H9 (cell line): Measurements from ENCODE around the gene RNF17. TPM values are rescaled to one million over a fixed set of nuclear protein-coding genes. Genes with fewer than 3 reads are reported as not detected.

ENCODE experiments used
- DNase-seq: peaks from one replicate; pipeline ENCODE4 v3.0.0-alpha.2; 2017
- H2AFZ ChIP-seq: one replicate; pipeline ENCODE4 v1.6.1; 2013; ENCODE audit warnings: mild to moderate bottlenecking, low read length, control low read depth, moderate library complexity
- H2AK5ac ChIP-seq: 2 replicates; pipeline ENCODE4 v1.6.1; 2013; ENCODE audit warnings: low read length, control low read depth, mixed read lengths; ENCODE audit not compliant: insufficient read length
- H2BK120ac ChIP-seq: one replicate; pipeline ENCODE4 v1.6.1; 2013; ENCODE audit warnings: low read depth, mild to moderate bottlenecking, low read length, control low read depth, inconsistent platforms; ENCODE audit not compliant: poor library complexity, severe bottlenecking
- H2BK12ac ChIP-seq: 2 replicates; pipeline ENCODE4 v1.6.1; 2013; ENCODE audit warnings: low read length, control low read depth, mixed read lengths, low read depth; ENCODE audit not compliant: insufficient read length
- H2BK15ac ChIP-seq: 2 replicates; pipeline ENCODE4 v1.6.1; 2013; ENCODE audit warnings: low read depth, low read length, control low read depth
- H2BK20ac ChIP-seq: one replicate; pipeline ENCODE4 v1.6.1; 2013; ENCODE audit warnings: low read depth, mild to moderate bottlenecking, low read length, control low read depth, inconsistent platforms; ENCODE audit not compliant: poor library complexity, severe bottlenecking
- H2BK5ac ChIP-seq: 2 replicates; pipeline ENCODE4 v1.6.1; 2013; ENCODE audit warnings: low read length, control low read depth, mixed read lengths; ENCODE audit not compliant: insufficient read length
- H3K14ac ChIP-seq: 2 replicates; pipeline ENCODE4 v1.6.1; 2013; ENCODE audit warnings: low read length, control low read depth; ENCODE audit not compliant: insufficient read depth
- H3K18ac ChIP-seq: 2 replicates; pipeline ENCODE4 v1.6.1; 2013; ENCODE audit warnings: low read depth, mild to moderate bottlenecking, mixed read lengths, low read length, control low read depth; ENCODE audit not compliant: insufficient read length
- H3K23ac ChIP-seq: 2 replicates; pipeline ENCODE4 v1.6.1; 2013; ENCODE audit warnings: low read length, control low read depth, mixed read lengths, low read depth; ENCODE audit not compliant: insufficient read length
- H3K23me2 ChIP-seq: 2 replicates; pipeline ENCODE4 v1.6.1; 2013; ENCODE audit warnings: low read depth, mild to moderate bottlenecking, mixed read lengths, low read length, control low read depth; ENCODE audit not compliant: insufficient read length, poor library complexity, severe bottlenecking
- H3K27ac ChIP-seq: 2 replicates; pipeline ENCODE4 v1.5.1; 2013; ENCODE audit warnings: low read length, control low read depth, mixed read lengths, low read depth; ENCODE audit not compliant: insufficient read length
- H3K27me3 ChIP-seq: 2 replicates; pipeline ENCODE4 v1.6.1; 2013; ENCODE audit warnings: low read length, control low read depth, inconsistent platforms; ENCODE audit not compliant: insufficient read depth
- H3K4ac ChIP-seq: 2 replicates; pipeline ENCODE4 v1.6.1; 2013; ENCODE audit warnings: low read depth, mild to moderate bottlenecking, control low read depth, inconsistent platforms, low read length, moderate library complexity
- H3K4me1 ChIP-seq: 2 replicates; pipeline ENCODE4 v1.6.1; 2013; ENCODE audit warnings: low read length, control low read depth, inconsistent platforms; ENCODE audit not compliant: insufficient read depth
- H3K4me2 ChIP-seq: 2 replicates; pipeline ENCODE4 v1.6.1; 2013; ENCODE audit warnings: low read length, control low read depth, mixed read lengths; ENCODE audit not compliant: insufficient read length, insufficient read depth
- H3K56ac ChIP-seq: 2 replicates; pipeline ENCODE4 v1.6.1; 2013; ENCODE audit warnings: low read depth, mild to moderate bottlenecking, mixed read lengths, low read length, control low read depth; ENCODE audit not compliant: insufficient read length
- H3K79me1 ChIP-seq: 2 replicates; pipeline ENCODE4 v1.6.1; 2013; ENCODE audit warnings: low read depth, mild to moderate bottlenecking, moderate library complexity, low read length, control low read depth, inconsistent platforms; ENCODE audit not compliant: insufficient read depth, poor library complexity, severe bottlenecking
- H3K79me2 ChIP-seq: 2 replicates; pipeline ENCODE4 v1.6.1; 2013; ENCODE audit warnings: low read length, control low read depth, inconsistent platforms; ENCODE audit not compliant: insufficient read depth
- H3K9ac ChIP-seq: 2 replicates; pipeline ENCODE4 v1.6.1; 2013; ENCODE audit warnings: low read length, control low read depth, mixed read lengths; ENCODE audit not compliant: insufficient read length; ENCODE audit errors: extremely low read depth
- H3K9me3 ChIP-seq: one replicate; pipeline ENCODE4 v1.6.1; 2013; ENCODE audit warnings: low read depth, low read length, inconsistent platforms; ENCODE audit not compliant: control insufficient read depth
- H3T11ph ChIP-seq: one replicate; pipeline ENCODE4 v1.6.1; 2013; ENCODE audit warnings: mild to moderate bottlenecking, low read length, control low read depth, inconsistent platforms
- H4K20me1 ChIP-seq: one replicate; pipeline ENCODE4 v1.6.1; 2013; ENCODE audit not compliant: control insufficient read depth, insufficient read length, insufficient read depth
- H4K5ac ChIP-seq: 2 replicates; pipeline ENCODE4 v1.6.1; 2013; ENCODE audit warnings: low read depth, mild to moderate bottlenecking, mixed read lengths, low read length, control low read depth; ENCODE audit not compliant: insufficient read length
- H4K8ac ChIP-seq: replicated peaks from 2 replicates; pipeline ENCODE4 v1.6.1; 2013; ENCODE audit warnings: low read length, control low read depth, mixed read lengths, low read depth; ENCODE audit not compliant: insufficient read length
- H4K91ac ChIP-seq: 2 replicates; pipeline ENCODE4 v1.6.1; 2013; ENCODE audit warnings: low read depth, mild to moderate bottlenecking, moderate library complexity, mixed read lengths, low read length, control low read depth; ENCODE audit not compliant: insufficient read length
- H3K27ac Mint-ChIP-seq, 3 experiments: 2 replicates in 2 of 3; 3 replicates in 1 of 3; pipeline ENCODE4 v1.8.0; 2020 to 2021; ENCODE audit warnings: mixed read lengths in 3 of 3, mild to moderate bottlenecking in 1 of 3, moderate library complexity in 1 of 3
- H3K27me3 Mint-ChIP-seq: 2 replicates; pipeline ENCODE4 v1.8.0; 2021; ENCODE audit warnings: low read depth, mild to moderate bottlenecking, moderate library complexity, mixed read lengths
- H3K36me3 Mint-ChIP-seq, 3 experiments: 2 replicates in 2 of 3; 3 replicates in 1 of 3; pipeline ENCODE4 v1.8.0; 2020 to 2021; ENCODE audit warnings: low read depth in 3 of 3, mixed read lengths in 3 of 3; ENCODE audit not compliant: insufficient read depth in 1 of 3
- H3K4me1 Mint-ChIP-seq, 2 experiments: 2 replicates each; pipeline ENCODE4 v1.8.0; 2020; ENCODE audit warnings: mixed read lengths in 2 of 2
- H3K4me3 Mint-ChIP-seq, 2 experiments: 2 replicates in 1 of 2; 3 replicates in 1 of 2; pipeline ENCODE4 v1.8.0; 2020 to 2021; ENCODE audit warnings: mild to moderate bottlenecking in 2 of 2, mixed read lengths in 2 of 2, moderate library complexity in 1 of 2
- H3K9me3 Mint-ChIP-seq, 2 experiments: 2 replicates in 1 of 2; 3 replicates in 1 of 2; pipeline ENCODE4 v1.8.0; 2020; ENCODE audit warnings: mild to moderate bottlenecking in 2 of 2, mixed read lengths in 2 of 2, moderate library complexity in 1 of 2
- WGBS: extraction: QIAGEN DNeasy Blood & Tissue Kit; methylation state at CpG from one replicate; pipeline ENCODE4 v1.1.7; 2013; ENCODE audit warnings: missing lambda C conversion rate, low lambda C conversion rate, mixed read lengths; ENCODE audit not compliant: insufficient read length; ENCODE audit errors: extremely low coverage; 5-methylcytosine and 5-hydroxymethylcytosine counted together
- total RNA-seq: library from RNA; stranded (reverse); gene quantifications from 2 replicates; pipeline ENCODE4 v1.2.1, GENCODE V29; 2021
- TF ChIP-seq, protein P1 (sequence below): fragments of 200-600 bp; sonication (generic); conservative IDR thresholded peaks from 3 replicates; pipeline ENCODE4 v1.8.0; 2021; ENCODE audit warnings: antibody characterized with exemption, mild to moderate bottlenecking

RNF17 gene
- total RNA-seq, 1 experiment from 2014 or later: not detected

DNA sequence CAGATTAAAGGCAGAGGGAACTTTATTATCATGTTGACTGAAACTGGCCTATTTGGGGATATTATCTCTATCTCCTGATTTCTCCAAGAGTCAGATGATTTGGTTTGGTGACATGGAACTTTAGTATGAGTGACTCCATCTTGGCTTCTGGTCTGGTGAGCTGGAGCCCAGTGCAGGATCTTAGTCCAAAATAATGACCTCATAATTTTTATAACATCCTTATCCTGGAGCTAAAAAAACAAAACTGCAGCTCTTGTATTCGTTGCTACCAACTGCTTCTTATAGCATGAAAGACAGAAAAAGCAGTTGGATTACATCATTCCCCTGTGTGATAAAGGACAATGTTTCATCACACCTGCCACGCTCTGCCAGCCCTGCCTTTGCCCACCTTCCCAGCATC lies 39.3 kb upstream of the RNF17 start:
- H3K27me3 Mint-ChIP-seq: peaks cover 2% of the 10 kb centered on the region
- TF ChIP-seq, protein P1, sequence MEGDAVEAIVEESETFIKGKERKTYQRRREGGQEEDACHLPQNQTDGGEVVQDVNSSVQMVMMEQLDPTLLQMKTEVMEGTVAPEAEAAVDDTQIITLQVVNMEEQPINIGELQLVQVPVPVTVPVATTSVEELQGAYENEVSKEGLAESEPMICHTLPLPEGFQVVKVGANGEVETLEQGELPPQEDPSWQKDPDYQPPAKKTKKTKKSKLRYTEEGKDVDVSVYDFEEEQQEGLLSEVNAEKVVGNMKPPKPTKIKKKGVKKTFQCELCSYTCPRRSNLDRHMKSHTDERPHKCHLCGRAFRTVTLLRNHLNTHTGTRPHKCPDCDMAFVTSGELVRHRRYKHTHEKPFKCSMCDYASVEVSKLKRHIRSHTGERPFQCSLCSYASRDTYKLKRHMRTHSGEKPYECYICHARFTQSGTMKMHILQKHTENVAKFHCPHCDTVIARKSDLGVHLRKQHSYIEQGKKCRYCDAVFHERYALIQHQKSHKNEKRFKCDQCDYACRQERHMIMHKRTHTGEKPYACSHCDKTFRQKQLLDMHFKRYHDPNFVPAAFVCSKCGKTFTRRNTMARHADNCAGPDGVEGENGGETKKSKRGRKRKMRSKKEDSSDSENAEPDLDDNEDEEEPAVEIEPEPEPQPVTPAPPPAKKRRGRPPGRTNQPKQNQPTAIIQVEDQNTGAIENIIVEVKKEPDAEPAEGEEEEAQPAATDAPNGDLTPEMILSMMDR: no peak

More for the DNA sequence above, 39.3 kb upstream of the RNF17 start:
- no peaks in the 10 kb centered on the region for H3K4me1 Mint-ChIP-seq
- H3K14ac ChIP-seq: no peak overlapping the region
- no peak overlapping the region for H2BK12ac ChIP-seq
- H3K9ac ChIP-seq: no peak overlapping the region
- no peak overlapping the region for H4K8ac ChIP-seq
- H3K18ac ChIP-seq: no peak overlapping the region
- no peaks in the 10 kb centered on the region for H3K4me1 ChIP-seq
- no peak overlapping the region for H3K4ac ChIP-seq
- no peak overlapping the region for H2AK5ac ChIP-seq
- H2BK120ac ChIP-seq: no peak overlapping the region
- WGBS: no CpG with 5 or more reads among the region's 2 CpGs
- no peak overlapping the region for H4K5ac ChIP-seq
- no peaks in the 10 kb centered on the region for H3K79me1 ChIP-seq
- H3K4me2 ChIP-seq: no peak overlapping the region
- H2BK15ac ChIP-seq: no peak overlapping the region
- H2BK20ac ChIP-seq: no peak overlapping the region
- no peak overlapping the region for H3T11ph ChIP-seq
- no peaks in the 10 kb centered on the region for H3K23me2 ChIP-seq
- H3K36me3 Mint-ChIP-seq: no peaks in the 10 kb centered on the region
- H3K27me3 ChIP-seq: no peaks in the 10 kb centered on the region
- H4K91ac ChIP-seq: no peak overlapping the region
- no peak for DNase-seq
- H3K9me3 Mint-ChIP-seq: no peaks in the 10 kb centered on the region; a peak in 1 of 5 replicates
- H3K4me3 Mint-ChIP-seq: no peak overlapping the region
- H3K9me3 ChIP-seq: no peaks in the 10 kb centered on the region
- H4K20me1 ChIP-seq: no peaks in the 10 kb centered on the region
- no peak overlapping the region for H2BK5ac ChIP-seq
- H3K23ac ChIP-seq: no peak overlapping the region
- no peak overlapping the region for H3K27ac ChIP-seq
- no peak overlapping the region for H3K56ac ChIP-seq
- no peak overlapping the region for H3K27ac Mint-ChIP-seq
- no peaks in the 10 kb centered on the region for H3K79me2 ChIP-seq
- H2AFZ ChIP-seq: no peak overlapping the region
